Neutrophil (primary cell): Measurements from ENCODE around the gene DSG1.

ENCODE experiments used
- H3K27ac ChIP-seq: fragments of 200-600 bp; sonication (generic); 2 replicates; pipeline ENCODE4 v1.5.1; 2016; ENCODE audit warnings: mild to moderate bottlenecking, moderate library complexity
- H3K27me3 ChIP-seq: fragments of 200-600 bp; sonication (generic); 2 replicates; pipeline ENCODE4 v1.6.0; 2016; ENCODE audit warnings: mild to moderate bottlenecking
- H3K36me3 ChIP-seq: fragments of 200-600 bp; sonication (generic); 2 replicates; pipeline ENCODE4 v1.5.1; 2017
- H3K4me1 ChIP-seq, 2 experiments: fragments of 200-600 bp in 1 of 2; sonication (generic) in 1 of 2; 1 replicate in 1 of 2; 2 replicates in 1 of 2; pipeline versions ENCODE4 v1.5.1 to v1.6.1; 2013 to 2016; ENCODE audit warnings: low read depth in 1 of 2, low read length in 1 of 2, mild to moderate bottlenecking in 1 of 2, moderate library complexity in 1 of 2; ENCODE audit not compliant: control insufficient read depth in 1 of 2, insufficient read depth in 1 of 2
- H3K4me3 ChIP-seq, 2 experiments: fragments of 200-600 bp in 1 of 2; sonication (generic) in 1 of 2; 1 replicate in 1 of 2; 2 replicates in 1 of 2; pipeline ENCODE4 v1.5.1; 2013 to 2016; ENCODE audit warnings: low read depth in 1 of 2, low read length in 1 of 2, mild to moderate bottlenecking in 1 of 2, moderate library complexity in 1 of 2
- H3K9me3 ChIP-seq: fragments of 200-600 bp; sonication (generic); 2 replicates; pipeline ENCODE4 v1.5.1; 2016
- TF ChIP-seq, protein P1 (sequence below): fragments of 200-600 bp; sonication (generic); IDR thresholded peaks from 2 replicates; pipeline ENCODE4 v1.5.1; 2016; ENCODE audit warnings: antibody characterized with exemption

DSG1 gene

GRCh38 chr18:31317860-31318259, at the start of gene DSG1:
Gene DSG1, plus strand, starts transcription at chr18:31318160. Its CDS starts 141 bp downstream, at chr18:31318301.
- Histone ChIP-seq H3K27me3 (no peaks in the 10 kb centered on the region), H3K9me3 (no peaks in the 10 kb centered on the region), H3K4me1 (no peaks in the 10 kb centered on the region), H3K36me3 (no peaks in the 10 kb centered on the region), H3K4me3 (no peak within 1 kb of the TSS), H3K27ac (no peak within 1 kb of the TSS)
- TF ChIP-seq, protein P1, sequence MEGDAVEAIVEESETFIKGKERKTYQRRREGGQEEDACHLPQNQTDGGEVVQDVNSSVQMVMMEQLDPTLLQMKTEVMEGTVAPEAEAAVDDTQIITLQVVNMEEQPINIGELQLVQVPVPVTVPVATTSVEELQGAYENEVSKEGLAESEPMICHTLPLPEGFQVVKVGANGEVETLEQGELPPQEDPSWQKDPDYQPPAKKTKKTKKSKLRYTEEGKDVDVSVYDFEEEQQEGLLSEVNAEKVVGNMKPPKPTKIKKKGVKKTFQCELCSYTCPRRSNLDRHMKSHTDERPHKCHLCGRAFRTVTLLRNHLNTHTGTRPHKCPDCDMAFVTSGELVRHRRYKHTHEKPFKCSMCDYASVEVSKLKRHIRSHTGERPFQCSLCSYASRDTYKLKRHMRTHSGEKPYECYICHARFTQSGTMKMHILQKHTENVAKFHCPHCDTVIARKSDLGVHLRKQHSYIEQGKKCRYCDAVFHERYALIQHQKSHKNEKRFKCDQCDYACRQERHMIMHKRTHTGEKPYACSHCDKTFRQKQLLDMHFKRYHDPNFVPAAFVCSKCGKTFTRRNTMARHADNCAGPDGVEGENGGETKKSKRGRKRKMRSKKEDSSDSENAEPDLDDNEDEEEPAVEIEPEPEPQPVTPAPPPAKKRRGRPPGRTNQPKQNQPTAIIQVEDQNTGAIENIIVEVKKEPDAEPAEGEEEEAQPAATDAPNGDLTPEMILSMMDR = no peak

DNA sequence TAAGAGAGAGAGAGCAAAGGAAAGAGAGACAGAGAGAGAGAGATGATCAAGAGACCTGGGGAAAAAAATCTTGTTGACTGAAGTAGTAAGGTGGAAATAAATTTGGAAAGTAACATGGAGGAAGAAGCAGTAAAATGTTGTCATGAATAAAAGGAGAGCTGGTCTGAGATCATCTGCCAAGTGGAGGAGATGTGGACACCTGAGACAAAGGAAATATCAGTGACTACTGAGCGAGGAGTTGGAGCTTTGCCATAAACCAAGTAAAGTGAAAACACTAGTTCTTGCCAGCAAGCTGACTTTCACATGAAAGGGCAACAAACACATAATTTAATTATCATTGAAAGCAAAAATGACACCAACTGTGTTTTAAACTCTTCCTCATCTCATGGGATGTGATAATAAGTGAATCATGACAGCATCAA, 49.0 kb upstream of the DSG1 start:
- TF ChIP-seq, protein P1 = no peak
- no peaks in the 10 kb centered on the region for H3K36me3 ChIP-seq
- H3K4me1 ChIP-seq = no peaks in the 10 kb centered on the region
- H3K27me3 ChIP-seq = no peaks in the 10 kb centered on the region
- no peak overlapping the region for H3K4me3 ChIP-seq
- no peaks in the 10 kb centered on the region for H3K9me3 ChIP-seq
- no peak overlapping the region for H3K27ac ChIP-seq

DNA sequence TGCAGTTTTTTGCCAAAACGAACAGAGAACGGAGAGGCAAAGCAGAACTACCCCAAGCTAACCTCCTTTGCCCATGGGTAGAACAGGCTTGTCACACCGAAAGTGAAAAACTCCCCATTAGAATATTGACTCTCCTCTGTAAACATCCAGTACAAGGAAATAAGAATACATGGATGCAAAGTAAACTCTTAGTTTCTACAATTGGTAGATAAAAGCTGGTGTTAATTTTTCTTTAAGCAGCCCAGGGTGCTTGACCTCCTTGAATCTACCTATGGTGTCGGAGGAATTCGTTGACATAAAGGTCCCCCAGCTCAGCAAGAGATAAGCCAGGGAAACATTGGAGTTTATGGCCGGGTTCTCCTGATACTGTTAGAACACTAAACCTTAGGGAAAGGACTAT, 48.4 kb upstream of the DSG1 start:
- no peak overlapping the region for H3K27ac ChIP-seq
- H3K27me3 ChIP-seq = no peaks in the 10 kb centered on the region
- no peaks in the 10 kb centered on the region for H3K9me3 ChIP-seq
- TF ChIP-seq, protein P1 = no peak
- no peak overlapping the region for H3K4me3 ChIP-seq
- H3K36me3 ChIP-seq = no peaks in the 10 kb centered on the region
- H3K4me1 ChIP-seq = no peaks in the 10 kb centered on the region

DNA sequence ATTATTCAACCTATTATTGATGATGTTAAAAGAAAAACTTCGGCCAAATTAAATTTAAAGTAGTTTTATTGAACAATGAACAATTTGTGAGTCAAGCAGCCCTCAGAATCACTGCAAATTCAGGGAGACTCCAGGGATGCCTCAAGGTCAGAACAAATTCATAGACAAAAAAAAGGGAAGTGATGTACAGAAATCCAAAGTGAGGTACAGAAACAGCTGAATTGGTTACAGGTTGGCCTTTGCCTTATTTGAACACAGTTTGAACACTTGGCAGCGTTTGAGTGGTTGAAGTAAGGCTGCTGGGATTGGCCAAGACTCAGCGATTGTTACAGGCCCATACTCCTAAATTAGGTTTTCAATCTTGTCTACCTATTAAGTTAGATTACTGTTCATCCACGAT, 47.4 kb upstream of the DSG1 start:
- no peaks in the 10 kb centered on the region for H3K9me3 ChIP-seq
- H3K27ac ChIP-seq = no peak overlapping the region
- H3K4me1 ChIP-seq = no peaks in the 10 kb centered on the region
- no peaks in the 10 kb centered on the region for H3K27me3 ChIP-seq
- TF ChIP-seq, protein P1 = no peak
- no peaks in the 10 kb centered on the region for H3K36me3 ChIP-seq
- H3K4me3 ChIP-seq = no peak overlapping the region

DNA sequence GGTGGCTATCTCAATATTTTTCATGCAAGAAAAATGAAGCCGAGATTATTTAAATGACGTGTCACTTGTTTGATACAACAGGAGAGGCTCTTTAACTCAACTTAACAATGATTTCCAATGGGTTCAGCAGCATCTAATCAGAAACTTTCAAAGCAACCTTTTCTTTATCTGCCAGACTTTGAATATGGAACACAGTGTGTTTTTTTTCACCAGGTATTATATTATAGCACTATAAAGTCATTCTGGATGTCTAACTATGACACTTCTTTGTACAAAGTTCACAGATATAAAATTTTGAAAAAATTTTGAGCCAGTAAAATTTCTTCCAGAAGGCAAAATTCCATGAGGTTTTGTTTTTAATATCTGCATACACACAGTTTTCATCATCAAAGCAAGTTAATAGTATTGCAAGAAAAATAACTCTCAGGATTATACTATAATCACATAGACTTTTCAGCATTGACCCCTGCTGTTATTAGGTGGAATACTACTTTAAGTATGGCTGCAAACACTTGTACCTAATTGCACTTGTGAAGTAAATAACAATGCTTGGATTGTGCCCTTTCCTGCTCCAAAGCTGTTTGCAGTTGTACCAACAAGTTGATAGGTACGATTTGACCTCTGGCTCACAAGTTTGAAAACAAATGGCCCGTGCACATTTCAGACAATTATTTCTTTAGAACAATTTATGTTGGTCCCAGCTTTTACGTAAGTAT, 44.0 kb upstream of the DSG1 start:
- Histone ChIP-seq H3K4me3 (no peak overlapping the region), H3K36me3 (no peaks in the 10 kb centered on the region), H3K9me3 (no peaks in the 10 kb centered on the region), H3K27me3 (no peaks in the 10 kb centered on the region), H3K27ac (no peak overlapping the region), H3K4me1 (no peaks in the 10 kb centered on the region)
- TF ChIP-seq, protein P1 = no peak
